A549 (cell line): ENCODE measurements around the gene ZNF577.

Experiments
- BHLHE40 ChIP-seq: IDR thresholded peaks from 2 replicates; pipeline ENCODE4 v1.6.1; 2012; ENCODE audit warnings: low read depth, low read length, inconsistent platforms
- EHF ChIP-seq: fragments of 250-450 bp; sonication (Bioruptor Pico); IDR thresholded peaks from 2 replicates; pipeline ENCODE4 v1.5.0; 2020; ENCODE audit warnings: mild to moderate bottlenecking
- EP300 ChIP-seq, 2 experiments: fragments of >200 bp; sonication (Bioruptor Twin); formaldehyde crosslinking; IDR thresholded peaks; 2 replicates in 1 of 2; 3 replicates in 1 of 2; pipeline ENCODE4 v1.6.1; 2016 to 2017
- GATA3 ChIP-seq: IDR thresholded peaks from 2 replicates; pipeline ENCODE4 v1.6.1; 2012; ENCODE audit warnings: borderline replicate concordance
- MAFK ChIP-seq: fragments of 450-650 bp; IDR thresholded peaks from 2 replicates; pipeline ENCODE4 v1.6.1; 2014; ENCODE audit not compliant: partially characterized antibody
- MYC ChIP-seq: IDR thresholded peaks from 2 replicates; pipeline ENCODE4 v1.6.1; 2012; ENCODE audit warnings: mild to moderate bottlenecking, inconsistent platforms, low read length, improper control_type of control experiment, borderline replicate concordance
- POLR2A ChIP-seq: IDR thresholded peaks from 2 replicates; pipeline ENCODE4 v1.6.1; 2012; ENCODE audit warnings: mild to moderate bottlenecking, low read length
- RAD21 ChIP-seq, 2 experiments: fragments of >200 bp in 1 of 2; sonication (Bioruptor Twin) in 1 of 2; formaldehyde crosslinking in 1 of 2; IDR thresholded peaks in 1 of 2; conservative IDR thresholded peaks in 1 of 2; 2 replicates in 1 of 2; 3 replicates in 1 of 2; pipeline ENCODE4 v1.6.1; 2012 to 2018; ENCODE audit warnings: inconsistent platforms in 1 of 2
- RNF2 ChIP-seq: fragments of 200-600 bp; sonication (generic); IDR thresholded peaks from 2 replicates; pipeline ENCODE4 v1.6.1; 2016; ENCODE audit warnings: low read depth, mild to moderate bottlenecking, antibody characterized with exemption, moderate library complexity, borderline replicate concordance
- SMC3 ChIP-seq: fragments of >200 bp; sonication (Bioruptor Twin); formaldehyde crosslinking; IDR thresholded peaks from 3 replicates; pipeline ENCODE4 v1.6.1; 2018; ENCODE audit warnings: inconsistent platforms
- SREBF2 ChIP-seq: fragments of 450-650 bp; IDR thresholded peaks from 2 replicates; pipeline ENCODE4 v1.6.1; 2014; ENCODE audit warnings: mild to moderate bottlenecking, moderate library complexity
- TF ChIP-seq, protein P1 (sequence below): fragments of >200 bp; sonication (Bioruptor Twin); formaldehyde crosslinking; IDR thresholded peaks from 3 replicates; pipeline ENCODE4 v1.5.1; 2016
- TF ChIP-seq, protein P2 (sequence below): IDR thresholded peaks from 2 replicates; pipeline ENCODE4 v1.6.1; 2012

DNA sequence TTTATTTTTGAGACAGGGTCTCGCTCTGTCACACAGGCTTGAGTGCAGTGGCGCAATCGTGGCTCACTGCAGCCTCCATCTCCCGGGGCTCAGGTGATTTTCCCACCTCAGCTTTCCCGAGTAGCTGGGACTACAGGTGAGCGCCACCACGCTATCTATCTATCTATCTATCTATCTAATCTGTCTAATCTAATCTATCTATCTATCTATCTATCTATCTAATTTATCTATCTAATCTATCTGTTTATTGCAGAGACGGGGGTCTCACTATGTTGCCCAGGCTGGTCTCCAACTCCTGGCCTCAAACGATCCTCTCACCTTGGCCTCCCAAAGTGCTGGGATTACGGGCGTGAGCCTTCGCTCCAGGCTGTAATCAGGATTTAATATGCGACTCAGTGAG, 40.1 kb upstream of the ZNF577 start:
- TF ChIP-seq, protein P1, sequence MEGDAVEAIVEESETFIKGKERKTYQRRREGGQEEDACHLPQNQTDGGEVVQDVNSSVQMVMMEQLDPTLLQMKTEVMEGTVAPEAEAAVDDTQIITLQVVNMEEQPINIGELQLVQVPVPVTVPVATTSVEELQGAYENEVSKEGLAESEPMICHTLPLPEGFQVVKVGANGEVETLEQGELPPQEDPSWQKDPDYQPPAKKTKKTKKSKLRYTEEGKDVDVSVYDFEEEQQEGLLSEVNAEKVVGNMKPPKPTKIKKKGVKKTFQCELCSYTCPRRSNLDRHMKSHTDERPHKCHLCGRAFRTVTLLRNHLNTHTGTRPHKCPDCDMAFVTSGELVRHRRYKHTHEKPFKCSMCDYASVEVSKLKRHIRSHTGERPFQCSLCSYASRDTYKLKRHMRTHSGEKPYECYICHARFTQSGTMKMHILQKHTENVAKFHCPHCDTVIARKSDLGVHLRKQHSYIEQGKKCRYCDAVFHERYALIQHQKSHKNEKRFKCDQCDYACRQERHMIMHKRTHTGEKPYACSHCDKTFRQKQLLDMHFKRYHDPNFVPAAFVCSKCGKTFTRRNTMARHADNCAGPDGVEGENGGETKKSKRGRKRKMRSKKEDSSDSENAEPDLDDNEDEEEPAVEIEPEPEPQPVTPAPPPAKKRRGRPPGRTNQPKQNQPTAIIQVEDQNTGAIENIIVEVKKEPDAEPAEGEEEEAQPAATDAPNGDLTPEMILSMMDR: no peak
- TF ChIP-seq SREBF2 (no peak), MYC (no peak), EP300 (IDR thresholded peaks at IDR 0.05) (no peak), POLR2A (no peak), RNF2 (no peak), RAD21 (conservative IDR thresholded peaks at IDR 0.05 in 1 of 2, IDR thresholded peaks at IDR 0.05 in 1 of 2) (no peak), EHF (no peak), SMC3 (no peak), BHLHE40 (no peak), GATA3 (no peak), MAFK (no peak)
- TF ChIP-seq, protein P2, sequence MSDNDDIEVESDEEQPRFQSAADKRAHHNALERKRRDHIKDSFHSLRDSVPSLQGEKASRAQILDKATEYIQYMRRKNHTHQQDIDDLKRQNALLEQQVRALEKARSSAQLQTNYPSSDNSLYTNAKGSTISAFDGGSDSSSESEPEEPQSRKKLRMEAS: no peak
